Progenitor cell of endocrine pancreas (in vitro differentiated cells): ENCODE results near the gene MRPS18A. TPM values are rescaled to one million over a fixed set of nuclear protein-coding genes. Genes with fewer than 3 reads are reported as not detected.
A peak's percentile ranks its signal among the peaks of the same experiment; 100 is the strongest.

ENCODE experiments used
- DNase-seq: peaks from one replicate; pipeline ENCODE4 v3.0.0; 2021; ENCODE audit warnings: low spot score; ENCODE audit not compliant: unreplicated experiment
- H3K27ac Mint-ChIP-seq: 2 replicates; pipeline ENCODE4 v1.8.0; 2021; ENCODE audit warnings: mild to moderate bottlenecking, moderate library complexity, mixed read lengths
- H3K27me3 Mint-ChIP-seq: 2 replicates; pipeline ENCODE4 v1.8.0; 2021; ENCODE audit warnings: mixed read lengths
- H3K36me3 Mint-ChIP-seq: 2 replicates; pipeline ENCODE4 v1.8.0; 2022; ENCODE audit warnings: mixed read lengths; ENCODE audit not compliant: insufficient read depth
- H3K4me1 Mint-ChIP-seq: 2 replicates; pipeline ENCODE4 v1.8.0; 2021; ENCODE audit warnings: low read depth, mixed read lengths
- H3K4me3 Mint-ChIP-seq: 2 replicates; pipeline ENCODE4 v1.8.0; 2021; ENCODE audit warnings: low read depth, mild to moderate bottlenecking, moderate library complexity, mixed read lengths
- H3K9me3 Mint-ChIP-seq: 2 replicates; pipeline ENCODE4 v1.8.0; 2021; ENCODE audit warnings: low read depth, mixed read lengths
- total RNA-seq: library from RNA; stranded (reverse); gene quantifications from 2 replicates; pipeline ENCODE4 v1.2.1, GENCODE V29; 2021
- TF ChIP-seq, protein P1 (sequence below): fragments of 200-600 bp; sonication (generic); IDR thresholded peaks from one replicate; pipeline ENCODE4 v1.5.0; 2021; ENCODE audit warnings: antibody characterized with exemption, mild to moderate bottlenecking; ENCODE audit not compliant: unreplicated experiment

The MRPS18A gene
- total RNA-seq, 1 donor from 2014 or later, result 41.9 TPM

DNA sequence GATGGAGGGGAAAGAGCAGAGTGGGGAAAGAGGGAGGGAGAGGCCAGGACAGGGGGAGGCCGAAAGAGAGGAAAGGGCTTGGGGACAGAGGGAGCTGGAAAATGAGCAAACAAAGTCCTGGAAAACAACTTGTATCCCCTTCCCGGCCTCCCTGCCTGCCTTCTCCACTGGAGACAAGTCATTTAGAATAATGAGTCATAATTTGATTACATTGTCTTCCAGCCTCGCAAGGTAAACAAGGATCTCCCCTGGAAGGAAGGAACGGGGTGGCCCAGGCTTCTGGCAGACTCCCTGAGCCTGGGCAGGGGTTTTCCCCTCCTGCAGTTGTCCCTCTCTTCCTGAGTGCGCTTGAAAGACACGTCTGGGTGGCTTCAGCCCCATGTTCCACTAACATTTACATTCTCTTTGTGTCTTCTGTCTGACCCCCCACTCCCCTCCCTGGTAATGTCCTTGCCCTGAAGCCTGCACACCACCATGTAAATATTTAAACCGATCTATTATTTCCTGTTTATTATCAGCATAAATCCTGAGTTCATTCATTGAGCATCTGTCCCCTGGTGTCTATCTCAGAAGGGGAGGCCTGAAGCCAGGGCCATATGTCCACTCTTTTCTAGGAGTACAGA, 12.1 kb upstream of the MRPS18A start:
- no peak overlapping the region for H3K4me3 Mint-ChIP-seq
- H3K9me3 Mint-ChIP-seq, result no peaks in the 10 kb centered on the region
- no peaks in the 10 kb centered on the region for H3K36me3 Mint-ChIP-seq
- no peak for DNase-seq
- peaks cover 60% of the 10 kb centered on the region for H3K4me1 Mint-ChIP-seq
- H3K27ac Mint-ChIP-seq, result peak overlapping the region; percentile 96
- no peaks in the 10 kb centered on the region for H3K27me3 Mint-ChIP-seq
- TF ChIP-seq, protein P1, sequence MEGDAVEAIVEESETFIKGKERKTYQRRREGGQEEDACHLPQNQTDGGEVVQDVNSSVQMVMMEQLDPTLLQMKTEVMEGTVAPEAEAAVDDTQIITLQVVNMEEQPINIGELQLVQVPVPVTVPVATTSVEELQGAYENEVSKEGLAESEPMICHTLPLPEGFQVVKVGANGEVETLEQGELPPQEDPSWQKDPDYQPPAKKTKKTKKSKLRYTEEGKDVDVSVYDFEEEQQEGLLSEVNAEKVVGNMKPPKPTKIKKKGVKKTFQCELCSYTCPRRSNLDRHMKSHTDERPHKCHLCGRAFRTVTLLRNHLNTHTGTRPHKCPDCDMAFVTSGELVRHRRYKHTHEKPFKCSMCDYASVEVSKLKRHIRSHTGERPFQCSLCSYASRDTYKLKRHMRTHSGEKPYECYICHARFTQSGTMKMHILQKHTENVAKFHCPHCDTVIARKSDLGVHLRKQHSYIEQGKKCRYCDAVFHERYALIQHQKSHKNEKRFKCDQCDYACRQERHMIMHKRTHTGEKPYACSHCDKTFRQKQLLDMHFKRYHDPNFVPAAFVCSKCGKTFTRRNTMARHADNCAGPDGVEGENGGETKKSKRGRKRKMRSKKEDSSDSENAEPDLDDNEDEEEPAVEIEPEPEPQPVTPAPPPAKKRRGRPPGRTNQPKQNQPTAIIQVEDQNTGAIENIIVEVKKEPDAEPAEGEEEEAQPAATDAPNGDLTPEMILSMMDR, result no peak

DNA sequence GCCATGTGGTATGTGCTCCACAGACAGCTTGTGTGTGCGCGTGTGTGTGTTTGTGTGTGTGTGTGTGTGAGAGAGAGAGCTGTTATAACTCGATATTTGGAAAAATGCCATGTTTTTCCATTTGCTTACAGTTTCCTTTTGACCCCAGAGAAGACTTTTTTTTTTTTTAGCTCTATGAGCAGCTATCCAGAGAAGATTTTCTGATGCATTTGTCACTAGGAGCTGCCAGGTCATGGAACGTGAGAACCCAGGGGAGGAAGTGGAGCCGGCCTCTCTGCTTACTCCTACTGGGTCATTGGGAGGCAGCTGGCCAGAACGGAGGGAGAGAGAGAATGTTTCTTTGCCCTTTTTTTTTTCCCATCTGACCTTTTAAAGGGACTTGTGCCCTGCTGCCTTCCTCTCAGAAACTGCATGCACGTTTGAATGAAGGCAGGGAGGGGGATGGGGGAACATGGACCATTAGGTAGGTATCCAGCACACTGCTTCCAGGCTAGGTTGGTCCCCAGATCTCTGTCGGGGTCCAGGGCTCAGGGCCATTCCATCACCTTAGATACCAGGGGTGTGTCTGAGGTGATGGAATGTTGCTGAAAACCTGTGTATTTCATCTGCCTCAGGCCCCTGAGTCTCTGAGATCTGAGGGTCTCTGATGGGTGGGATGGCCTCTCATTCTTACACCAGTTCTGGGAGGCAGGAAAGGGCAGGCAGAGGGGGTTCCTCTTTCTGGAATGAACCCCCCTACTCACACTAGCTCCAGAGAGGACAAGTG, 11.2 kb upstream of the MRPS18A start:
- Mint-ChIP-seq H3K36me3 (no peaks in the 10 kb centered on the region), H3K4me1 (peaks cover 55% of the 10 kb centered on the region), H3K27me3 (no peaks in the 10 kb centered on the region), H3K4me3 (no peak overlapping the region), H3K27ac (peak overlapping the region; percentile 96), H3K9me3 (no peaks in the 10 kb centered on the region)
- TF ChIP-seq, protein P1, result no peak
- no peak for DNase-seq

DNA sequence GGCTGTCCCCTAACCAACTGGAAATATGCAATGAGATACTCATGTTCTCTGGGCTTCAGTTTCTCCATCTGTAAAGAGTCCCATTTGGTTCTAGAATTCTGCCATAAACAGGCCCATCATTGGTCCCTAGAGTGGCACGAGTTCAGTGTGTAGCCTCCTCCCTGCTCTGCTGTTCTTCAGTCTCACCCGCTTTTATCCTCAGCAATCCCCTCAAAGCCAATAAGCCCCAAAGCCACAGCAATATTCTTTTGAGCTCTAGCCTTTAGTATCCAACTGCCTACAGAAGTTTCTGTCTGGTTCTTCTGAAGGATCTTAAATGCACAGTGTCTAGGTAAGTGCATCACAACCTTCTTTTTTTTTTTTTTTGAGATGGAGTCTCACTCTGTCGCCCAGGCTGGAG, 9.8 kb upstream of the MRPS18A start:
- peaks cover 43% of the 10 kb centered on the region for H3K4me1 Mint-ChIP-seq
- TF ChIP-seq, protein P1, result no peak
- no peak overlapping the region for H3K27ac Mint-ChIP-seq
- no peak overlapping the region for H3K4me3 Mint-ChIP-seq
- no peak for DNase-seq
- H3K9me3 Mint-ChIP-seq, result no peaks in the 10 kb centered on the region
- H3K27me3 Mint-ChIP-seq, result no peaks in the 10 kb centered on the region
- H3K36me3 Mint-ChIP-seq, result no peaks in the 10 kb centered on the region

DNA sequence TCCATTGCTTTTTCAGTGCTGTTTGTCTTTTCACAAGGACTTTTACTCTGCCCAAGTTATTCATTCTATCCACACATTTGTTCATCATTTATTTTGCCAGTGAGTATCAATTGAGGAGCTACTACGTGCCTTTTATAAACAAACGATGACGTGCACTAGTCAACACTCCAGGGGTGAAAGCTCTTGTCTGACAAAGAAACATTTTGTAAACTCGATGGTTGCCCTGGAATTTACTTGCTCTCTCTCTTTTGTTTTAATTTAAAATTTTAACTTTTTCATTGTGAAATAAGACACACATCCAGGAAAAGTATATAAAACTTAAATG, 8.3 kb upstream of the MRPS18A start:
- Mint-ChIP-seq H3K27me3 (no peaks in the 10 kb centered on the region), H3K27ac (peak overlapping the region; percentile 95), H3K36me3 (no peaks in the 10 kb centered on the region)

DNA sequence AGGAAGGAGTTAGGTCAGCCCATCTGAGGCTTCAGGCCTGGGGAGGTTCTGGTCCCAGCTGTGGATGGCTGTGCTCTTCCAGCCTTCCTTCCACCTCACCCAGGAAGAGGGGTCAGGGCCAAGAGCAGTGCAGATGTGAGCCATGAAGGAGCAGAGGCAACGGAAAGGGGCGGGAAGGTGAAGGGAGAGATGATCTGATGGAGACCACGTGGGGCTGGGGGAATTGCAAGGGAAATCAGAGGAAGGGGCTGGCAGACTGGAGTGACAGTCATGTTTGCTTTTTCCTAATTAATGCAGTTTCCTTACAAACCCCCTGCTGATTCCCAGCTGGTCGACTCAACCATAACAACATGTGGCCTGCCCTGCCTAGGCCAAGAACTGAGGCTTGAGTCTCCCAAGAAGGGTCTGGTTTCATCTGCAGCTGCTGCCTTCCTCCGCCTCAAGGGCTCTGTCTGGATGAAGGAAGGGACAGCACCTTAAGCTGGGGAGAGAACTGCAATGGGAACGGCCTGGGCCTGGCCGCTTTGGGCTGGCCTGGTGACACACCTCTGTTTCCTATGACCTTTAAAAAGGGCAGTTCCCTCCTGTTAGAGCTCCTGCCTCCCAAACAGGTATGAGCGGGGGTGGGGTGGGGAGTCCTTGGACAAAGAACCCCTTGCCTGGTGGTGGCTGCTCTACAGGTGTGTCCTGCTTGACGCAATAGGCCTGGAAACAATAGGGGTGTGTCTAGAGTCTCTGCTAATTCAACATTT, 7.8 kb upstream of the MRPS18A start:
- Mint-ChIP-seq H3K36me3 (no peaks in the 10 kb centered on the region), H3K4me3 (no peak overlapping the region), H3K27me3 (no peaks in the 10 kb centered on the region), H3K27ac (peak overlapping the region; percentile 95), H3K4me1 (peaks cover 35% of the 10 kb centered on the region), H3K9me3 (no peaks in the 10 kb centered on the region)
- DNase-seq, result peak; percentile 41
- TF ChIP-seq, protein P1, result no peak

More for the DNA sequence above, 8.3 kb upstream of the MRPS18A start:
- no peaks in the 10 kb centered on the region for H3K9me3 Mint-ChIP-seq
- TF ChIP-seq, protein P1, result no peak
- peaks cover 35% of the 10 kb centered on the region for H3K4me1 Mint-ChIP-seq
- DNase-seq, result no peak
- no peak overlapping the region for H3K4me3 Mint-ChIP-seq
